NCI-H2196 (cell line): ENCODE data around the gene PRODH2.
"Not testable (repeated sequence)": the region's sequence is repeated elsewhere in the genome, so short reads cannot be mapped to it uniquely, and the experiment has no call there.

Experiments
- DNase-seq: peaks from one replicate; lab custom pipeline; 2025; ENCODE audit not compliant: unreplicated experiment; lab: John Stamatoyannopoulos, UW

Gene PRODH2

DNA sequence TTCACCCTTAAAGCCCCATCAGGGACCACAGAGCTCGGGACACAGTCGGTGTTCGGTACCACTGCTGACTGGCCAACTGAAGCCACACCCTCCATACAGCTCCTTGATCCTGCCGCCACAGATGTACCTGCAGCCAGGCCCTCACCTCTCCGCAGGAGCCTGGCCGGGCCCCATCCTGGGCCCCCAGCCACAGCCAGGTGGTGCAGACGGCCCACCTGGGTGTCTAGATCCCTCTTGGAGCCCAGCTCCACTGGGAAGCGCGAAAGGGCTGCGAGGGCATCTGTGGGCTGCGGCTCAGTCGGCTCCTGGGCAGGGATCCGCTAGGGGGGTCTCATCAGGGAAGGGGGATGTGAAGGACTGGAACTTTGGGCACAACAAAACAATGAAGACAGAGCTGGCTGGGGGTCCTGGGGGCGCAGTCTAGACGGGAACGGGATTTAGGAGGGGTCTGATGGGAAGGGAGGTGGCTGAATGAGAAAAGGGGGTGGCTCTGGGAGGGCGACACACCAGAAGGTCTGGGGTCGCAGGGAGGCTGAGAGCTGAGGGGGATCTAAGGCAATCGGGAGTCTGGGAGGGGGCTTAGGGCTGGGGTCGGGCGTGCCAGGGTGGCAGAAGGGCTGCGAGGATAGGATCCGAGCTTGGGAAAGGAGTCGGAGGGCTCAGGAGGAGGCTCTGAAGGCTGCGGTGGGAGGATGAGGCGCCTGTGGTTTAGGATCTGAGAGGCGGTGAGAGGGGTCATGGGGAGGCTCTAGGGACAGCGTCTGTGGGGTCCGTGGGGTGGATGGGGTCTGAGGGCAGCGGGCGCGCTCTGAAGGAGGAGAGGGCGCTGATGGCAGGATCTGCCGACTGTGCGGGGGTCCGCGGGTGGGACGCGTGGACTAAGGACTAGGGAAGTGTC lies 15.8 kb downstream of the PRODH2 start:
- DNase-seq = no peak

DNA sequence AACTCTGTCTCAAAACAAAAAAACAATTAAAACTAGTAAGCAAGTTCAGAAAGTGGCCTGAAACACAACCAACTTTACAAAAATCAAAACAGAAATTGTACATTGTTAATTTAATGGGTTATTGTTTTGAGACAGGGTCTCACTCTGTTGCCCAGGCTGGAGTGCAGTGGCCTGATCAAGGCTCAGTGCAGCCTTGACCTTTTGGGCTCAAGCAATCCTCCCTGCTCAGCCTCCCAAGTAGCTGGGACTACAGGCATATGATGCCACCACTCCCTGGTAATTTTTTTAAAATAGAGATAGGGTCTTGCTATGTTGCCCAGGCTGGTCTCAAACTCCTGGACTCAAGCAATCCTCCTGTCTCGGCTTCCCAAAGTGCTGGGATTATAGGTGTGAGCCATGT lies 17.1 kb downstream of the PRODH2 start:
- DNase-seq = not testable (repeated sequence)

DNA sequence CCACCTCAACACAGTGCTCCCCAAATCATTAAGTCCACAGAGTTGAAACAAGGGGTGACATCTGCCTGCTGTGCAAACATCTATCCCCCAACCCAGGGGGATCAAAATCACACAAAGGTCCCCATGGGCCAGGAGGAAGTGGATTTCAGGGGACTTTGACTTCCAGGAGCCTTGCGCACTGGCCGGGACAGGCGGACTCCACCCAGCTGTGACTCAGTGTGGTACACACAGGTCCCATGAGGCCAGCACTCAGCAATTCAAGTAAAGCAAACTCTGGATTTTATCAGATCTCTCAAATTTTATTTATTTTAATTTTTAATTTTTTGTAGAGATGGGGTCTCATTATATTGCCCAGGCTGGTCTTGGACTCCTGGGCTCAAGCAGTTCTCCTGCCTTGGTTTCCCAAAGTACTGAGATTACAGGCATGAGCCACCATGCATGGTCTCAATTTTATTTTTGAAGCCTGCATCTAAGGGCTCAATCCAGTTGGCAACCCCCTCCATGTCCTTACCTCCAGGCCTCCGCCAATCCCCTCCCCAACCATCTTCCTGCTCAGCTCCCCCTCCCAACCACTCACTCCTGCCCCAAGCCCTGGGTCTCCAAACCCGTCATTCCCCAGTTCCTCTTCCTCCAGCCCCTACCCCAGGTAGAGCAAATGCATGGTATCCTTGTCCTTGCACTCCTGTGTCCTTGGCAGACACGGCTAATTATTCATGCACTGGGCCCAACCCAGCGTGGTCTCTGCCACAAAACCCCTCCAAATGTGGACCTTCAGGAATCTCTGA lies 19.1 kb downstream of the PRODH2 start:
- no peak for DNase-seq

DNA sequence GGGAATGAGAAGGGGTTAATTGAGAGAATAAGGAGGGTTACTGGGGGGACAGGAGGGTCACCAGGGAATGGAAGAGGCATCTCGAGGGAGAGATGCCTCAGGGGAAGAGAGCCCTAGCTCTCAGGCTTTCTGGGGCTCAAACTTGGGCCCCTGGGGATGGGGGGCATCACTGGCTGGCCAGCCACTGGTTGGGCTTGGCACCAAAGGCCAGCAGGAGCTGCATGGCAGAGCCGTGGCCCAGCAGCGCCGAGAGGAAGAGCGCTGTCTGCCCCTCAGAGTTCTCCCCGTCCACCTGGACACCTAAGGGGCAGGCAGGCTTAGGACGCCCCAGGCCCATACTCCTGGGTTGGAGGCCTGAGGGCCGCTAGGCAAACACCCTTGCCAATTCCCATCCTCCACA lies 19.8 kb downstream of the PRODH2 start:
- no peak for DNase-seq

DNA sequence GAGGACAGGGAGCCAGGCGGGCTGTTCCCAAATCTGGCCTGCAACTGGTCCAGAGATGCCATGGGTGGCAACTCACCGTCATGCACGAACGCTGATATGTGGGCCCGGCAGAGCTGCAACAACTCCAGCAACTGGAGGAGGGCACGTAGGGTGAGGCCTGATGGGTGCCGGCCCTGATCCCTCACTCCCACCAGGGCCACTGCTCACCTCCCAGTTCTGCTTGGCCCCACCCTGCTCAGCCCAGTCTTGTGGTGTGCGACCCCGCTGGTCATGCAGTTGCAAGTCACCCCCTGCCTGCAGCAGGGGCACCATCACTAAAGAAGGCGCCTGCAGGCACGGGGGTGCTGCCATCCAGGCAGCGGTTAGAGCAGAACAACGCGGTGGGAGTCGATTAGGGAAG lies 20.3 kb downstream of the PRODH2 start:
- no peak for DNase-seq

DNA sequence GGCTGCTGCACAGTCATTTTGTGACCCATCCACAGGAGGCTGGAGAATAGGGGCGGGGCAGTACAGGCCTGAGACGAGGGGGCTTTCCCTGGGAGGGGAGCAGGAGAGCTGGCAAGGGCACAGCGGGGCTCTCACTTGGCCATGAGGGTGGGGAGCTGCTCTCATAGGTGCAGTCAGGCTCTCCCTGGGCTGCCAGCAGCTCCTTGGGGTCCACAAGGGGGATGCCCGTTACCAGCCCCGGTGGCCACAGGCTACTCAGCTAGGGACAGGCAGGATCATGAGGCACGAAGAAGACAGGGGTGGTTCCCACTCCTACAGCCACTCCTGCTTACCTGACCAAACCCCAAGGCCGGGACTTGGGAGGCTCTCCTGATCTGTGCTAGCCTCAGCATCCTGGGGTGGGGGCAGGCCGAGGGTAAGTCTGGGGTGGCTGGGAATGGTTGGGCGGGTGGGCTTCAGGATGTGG lies 20.8 kb downstream of the PRODH2 start:
- no peak for DNase-seq

DNA sequence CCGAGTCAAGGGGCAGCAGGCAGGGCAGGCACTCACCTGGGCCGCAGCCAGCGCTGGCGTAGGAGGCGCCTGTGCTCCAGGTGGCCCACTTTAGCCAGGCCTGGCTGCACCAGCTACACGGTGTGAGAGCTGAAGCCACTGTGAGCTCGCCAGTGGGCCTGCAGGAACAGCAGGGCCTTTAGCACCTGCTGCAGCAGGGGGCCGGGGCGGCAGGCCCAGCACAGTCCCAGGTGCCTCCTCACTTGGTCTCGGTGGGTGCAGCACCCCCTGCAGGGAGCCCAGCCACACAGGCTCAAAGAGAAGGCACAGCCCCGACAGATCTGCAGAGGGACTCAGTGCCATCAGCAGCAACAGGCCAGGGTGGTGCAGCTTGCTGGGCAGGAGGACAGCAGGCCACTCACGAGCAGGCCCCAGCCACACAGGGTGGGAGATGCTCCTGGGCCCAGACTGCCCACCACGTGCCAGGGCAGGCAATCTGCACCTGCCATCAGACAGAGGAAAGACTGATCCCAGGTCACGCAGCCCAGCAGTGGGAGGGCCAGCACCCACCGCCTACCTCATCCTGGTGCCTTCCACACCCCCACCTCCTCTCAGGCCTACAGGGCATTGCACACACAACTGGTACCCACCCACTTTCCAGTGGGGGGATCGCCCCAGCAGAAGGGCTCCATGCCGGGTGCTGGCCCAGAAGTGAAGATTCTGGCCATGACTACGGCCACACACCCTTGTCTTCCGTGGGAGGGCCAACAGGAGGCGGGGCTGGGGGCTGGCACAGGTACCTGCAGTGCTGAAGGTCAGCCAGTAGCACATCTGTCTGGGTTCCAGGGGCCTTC lies 21.4 kb downstream of the PRODH2 start:
- peak; percentile 31 for DNase-seq

DNA sequence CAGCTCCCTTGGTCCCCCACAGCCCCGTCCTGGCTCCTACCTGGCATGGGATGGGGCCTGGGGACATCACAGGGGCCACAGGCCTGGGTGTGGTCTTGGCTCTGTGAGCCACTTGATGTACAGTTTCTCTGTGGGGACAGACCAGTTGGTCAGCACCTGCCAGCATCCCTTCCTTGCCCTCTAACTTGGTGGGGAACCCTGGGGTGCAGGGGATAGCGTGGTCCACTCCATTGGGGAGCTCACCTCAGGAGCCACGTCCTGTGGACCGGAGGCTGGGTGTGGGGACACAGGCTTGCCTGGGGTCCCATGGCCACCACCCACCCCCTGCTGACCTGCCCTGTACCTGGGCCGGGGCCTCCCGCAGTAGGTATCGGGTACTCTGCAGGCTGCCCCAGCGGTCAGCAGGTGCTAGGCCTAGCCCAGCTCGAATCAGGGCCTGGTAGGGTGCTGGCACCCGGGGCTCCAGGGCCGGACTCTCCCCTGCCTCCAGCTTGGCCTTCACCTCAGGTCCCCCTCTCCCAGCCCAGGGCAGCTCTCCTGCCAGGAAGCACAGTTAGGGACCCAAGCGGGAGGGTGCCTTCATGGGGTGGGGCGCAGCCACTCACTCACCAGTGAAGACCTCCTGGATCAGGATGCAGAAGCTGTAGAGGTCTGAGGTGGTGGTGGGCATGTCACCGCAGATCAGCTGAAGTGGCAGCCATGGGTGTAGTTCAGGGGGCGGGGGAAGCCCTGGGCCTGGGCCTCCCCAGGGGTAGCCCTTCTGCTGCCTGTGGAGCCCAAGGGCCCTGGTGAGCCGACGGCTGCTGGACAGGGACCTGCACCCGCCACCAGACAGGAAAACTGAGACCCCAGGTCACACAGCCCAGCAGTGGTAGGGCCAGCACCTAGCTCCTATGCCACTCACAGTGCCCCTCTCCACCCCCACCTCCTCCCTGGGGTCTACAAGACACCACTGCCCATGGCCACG lies 22.4 kb downstream of the PRODH2 start:
- no peak for DNase-seq

DNA sequence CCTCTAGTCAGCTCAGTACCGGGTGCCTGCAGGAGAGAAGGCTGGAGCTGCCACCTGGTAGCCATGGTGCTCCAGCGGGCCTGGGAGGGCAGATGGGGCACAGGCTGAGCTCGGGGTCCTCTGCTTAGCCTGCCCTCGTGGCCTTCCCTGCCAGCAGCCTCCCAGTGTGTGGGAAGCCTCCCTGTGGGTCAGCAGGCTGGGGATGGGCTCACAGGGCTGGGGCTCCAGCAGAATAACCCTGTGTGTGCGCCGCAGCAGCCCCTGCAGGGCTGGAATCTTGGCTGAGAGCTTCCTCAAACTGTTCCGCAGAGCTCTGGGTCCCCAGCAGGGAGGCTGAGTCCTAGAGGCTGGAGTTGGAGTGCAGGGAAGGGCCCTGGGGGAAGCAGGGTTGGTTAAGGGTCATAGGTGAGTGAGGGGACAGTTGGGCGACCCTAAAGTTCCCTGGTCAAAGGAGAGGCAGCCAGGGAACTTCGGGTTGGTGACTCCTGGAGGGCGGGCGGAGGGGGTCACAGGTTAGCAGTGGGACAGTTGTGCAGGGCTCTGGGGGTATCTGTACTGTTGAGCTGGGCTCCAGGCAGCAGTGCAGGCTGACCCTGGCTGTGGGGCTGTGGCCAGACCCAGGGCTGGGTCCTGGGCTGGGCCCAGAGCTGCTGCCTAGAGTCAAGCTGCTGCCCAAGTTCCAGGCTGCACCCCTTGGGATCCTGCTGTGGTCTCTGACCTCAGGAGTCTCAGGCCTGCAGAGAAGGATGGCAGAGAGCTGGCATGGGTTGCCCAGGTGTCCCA lies 23.3 kb downstream of the PRODH2 start:
- no peak for DNase-seq

DNA sequence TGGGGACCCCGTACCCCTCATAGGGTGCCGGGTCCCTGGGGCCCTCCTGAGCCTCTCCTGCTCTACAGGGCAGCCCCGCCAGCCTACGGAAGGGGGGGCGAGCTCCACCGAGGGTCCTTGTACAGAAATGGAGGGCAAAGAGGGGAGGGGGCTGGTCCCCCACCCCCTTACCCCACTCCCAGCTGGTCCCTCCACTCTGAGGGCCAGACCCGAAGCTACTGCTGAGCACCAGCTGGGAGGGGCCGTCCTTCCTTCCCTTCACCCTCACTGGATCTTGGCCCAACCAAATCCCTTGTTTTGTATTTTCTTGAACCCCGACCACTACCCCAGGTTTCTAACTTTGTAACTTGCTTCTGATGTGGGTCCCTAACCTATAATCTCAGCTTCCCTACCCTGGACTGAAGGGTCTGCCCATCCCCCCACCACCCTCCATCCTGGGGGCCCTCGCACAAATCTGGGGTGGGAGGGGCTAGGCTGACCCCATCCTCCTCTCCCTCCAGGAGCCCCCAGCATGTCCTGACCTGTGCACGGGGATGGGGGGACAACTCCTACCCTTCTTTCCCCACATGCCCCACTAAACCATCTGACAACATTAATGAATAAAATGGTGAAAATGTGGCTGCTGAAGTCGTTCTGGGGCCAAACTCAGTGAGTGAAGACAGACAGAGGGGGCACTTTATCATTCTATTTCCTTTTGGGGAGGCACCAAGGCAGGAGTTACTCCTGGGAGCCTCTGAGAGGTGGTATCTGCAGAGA lies 24.3 kb downstream of the PRODH2 start:
- no peak for DNase-seq

DNA sequence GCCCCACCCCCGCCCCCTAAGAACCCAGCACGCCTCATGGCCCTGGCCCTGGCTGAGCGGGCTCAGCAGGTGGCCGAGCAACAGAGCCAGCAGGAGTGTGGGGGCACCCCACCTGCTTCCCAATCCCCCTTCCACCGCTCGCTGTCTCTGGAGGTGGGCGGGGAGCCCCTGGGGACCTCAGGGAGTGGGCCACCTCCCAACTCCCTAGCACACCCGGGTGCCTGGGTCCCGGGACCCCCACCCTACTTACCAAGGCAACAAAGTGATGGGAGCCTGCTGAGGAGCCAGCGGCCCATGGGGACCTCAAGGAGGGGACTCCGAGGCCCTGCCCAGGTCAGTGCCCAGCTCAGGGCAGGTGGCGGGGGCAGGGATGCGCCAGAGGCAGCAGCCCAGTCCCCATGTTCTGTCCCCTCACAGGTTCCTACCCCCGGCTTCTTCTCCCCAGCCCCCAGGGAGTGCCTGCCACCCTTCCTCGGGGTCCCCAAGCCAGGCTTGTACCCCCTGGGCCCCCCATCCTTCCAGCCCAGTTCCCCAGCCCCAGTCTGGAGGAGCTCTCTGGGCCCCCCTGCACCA lies 25.3 kb downstream of the PRODH2 start:
- no peak for DNase-seq

DNA sequence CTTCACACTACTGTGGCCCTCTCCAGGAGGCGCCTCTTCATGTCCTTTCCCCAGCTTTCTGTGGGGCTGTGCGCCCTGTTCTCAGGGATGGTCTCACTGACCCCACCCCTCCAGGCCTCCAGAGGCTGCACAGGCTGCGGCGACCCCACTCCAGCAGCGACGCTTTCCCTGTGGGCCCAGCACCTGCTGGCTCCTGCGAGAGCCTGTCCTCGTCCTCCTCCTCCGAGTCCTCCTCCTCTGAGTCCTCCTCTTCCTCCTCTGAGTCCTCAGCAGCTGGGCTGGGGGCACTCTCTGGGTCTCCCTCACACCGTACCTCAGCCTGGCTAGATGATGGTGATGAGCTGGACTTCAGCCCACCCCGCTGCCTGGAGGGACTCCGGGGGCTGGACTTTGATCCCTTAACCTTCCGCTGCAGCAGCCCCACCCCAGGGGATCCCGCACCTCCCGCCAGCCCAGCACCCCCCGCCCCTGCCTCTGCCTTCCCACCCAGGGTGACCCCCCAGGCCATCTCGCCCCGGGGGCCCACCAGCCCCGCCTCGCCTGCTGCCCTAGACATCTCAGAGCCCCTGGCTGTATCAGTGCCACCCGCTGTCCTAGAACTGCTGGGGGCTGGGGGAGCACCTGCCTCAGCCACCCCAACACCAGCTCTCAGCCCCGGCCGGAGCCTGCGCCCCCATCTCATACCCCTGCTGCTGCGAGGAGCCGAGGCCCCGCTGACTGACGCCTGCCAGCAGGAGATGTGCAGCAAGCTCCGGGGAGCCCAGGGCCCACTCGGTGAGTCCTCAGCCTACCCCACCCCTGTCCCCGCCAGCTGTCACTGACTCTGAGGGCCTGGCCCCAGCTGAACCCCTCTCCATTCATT lies 26.1 kb downstream of the PRODH2 start:
- DNase-seq = no peak

DNA sequence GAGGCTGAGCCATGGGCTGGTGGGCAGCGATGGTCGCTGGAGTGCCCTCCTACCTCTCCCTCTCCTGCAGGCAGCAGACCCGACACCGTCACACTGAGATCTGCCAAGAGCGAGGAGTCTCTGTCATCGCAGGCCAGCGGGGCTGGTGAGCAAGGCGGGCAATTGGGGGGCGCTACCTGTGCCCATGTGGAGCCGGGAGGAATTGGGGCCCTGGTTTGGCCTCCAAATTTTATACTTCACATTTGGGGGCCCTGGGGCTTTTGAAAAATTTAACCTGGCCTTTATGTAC lies 27.4 kb downstream of the PRODH2 start:
- no peak for DNase-seq

DNA sequence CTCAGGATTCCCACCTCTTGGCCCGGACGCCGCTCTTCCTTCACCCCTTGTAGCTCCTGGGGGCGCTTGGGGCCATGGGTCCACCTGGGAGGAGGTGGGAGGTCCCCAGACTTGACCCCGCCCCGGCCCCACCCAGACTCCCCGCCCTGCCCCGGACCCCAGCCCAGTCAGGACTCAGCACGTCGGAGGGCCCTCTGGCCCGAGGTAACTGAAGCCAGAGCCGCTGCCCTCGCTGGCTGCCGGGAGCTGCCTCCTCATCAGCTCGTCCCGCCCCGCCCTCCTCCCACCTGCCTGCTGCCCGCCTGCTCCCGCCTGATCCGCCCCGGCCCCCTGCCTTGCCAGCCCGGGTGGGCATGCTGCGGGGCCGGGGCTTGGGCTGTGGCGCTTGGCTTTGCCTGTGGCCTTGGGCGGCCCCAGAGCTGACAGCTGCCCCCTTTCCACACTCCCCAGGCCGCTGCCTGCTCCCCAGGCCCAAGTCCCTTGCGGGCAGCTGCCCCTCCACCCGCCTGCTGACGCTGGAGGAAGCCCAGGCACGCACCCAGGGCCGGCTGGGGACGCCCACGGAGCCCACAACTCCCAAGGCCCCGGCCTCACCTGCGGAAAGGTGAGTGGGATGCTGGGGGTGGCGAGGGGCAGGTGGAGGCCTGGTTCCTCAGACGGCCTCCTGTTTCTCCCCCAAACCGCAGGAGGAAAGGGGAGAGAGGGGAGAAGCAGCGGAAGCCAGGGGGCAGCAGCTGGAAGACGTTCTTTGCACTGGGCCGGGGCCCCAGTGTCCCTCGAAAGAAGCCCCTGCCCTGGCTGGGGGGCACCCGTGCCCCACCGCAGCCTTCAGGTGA lies 27.9 kb downstream of the PRODH2 start:
- DNase-seq = no peak

DNA sequence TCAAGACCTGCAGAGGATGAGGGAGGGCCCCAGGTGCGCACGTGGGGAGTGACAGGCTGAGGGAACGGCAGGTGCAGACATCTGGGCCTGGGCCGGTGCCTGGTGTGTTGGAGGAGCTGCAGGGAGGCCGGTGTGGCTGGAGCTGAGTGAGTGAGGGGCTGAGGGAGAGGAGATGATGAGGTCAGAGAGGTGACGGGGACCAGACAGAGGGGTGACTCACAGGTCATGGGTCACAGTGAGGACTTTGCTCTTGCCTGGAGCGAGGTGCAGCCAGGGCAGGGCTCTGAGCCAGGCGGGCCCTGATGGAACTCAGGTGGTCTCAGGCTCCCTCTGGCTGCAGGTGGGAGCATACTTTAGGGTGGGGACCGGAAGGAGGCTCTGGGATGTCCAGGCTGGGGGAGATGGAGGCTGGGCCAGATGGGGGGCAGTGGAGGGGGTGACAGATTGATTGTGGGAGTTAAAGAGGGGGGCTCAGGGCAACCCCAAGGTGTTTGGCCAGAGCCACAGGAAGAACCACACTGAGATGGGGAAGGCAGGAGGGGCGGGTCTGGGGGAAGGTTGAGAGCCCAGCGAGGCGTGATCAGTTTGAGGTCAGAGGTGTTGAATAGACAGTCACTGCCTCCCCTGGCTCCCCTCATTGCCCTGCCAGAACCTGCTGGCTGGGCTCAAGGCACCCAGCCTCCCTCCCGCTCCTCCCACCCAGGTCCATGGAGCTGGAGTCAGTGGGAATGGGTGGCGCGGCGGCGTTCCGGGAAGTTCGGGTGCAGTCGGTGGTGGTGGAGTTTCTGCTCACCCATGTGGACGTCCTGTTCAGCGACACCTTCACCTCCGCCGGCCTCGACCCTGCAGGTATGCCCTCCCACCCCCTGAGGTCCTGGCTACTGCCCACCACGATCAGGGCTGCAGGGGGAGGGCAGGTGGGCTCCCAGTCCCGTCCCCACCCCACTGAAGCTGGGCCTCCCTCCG lies 28.9 kb downstream of the PRODH2 start:
- DNase-seq = no peak

DNA sequence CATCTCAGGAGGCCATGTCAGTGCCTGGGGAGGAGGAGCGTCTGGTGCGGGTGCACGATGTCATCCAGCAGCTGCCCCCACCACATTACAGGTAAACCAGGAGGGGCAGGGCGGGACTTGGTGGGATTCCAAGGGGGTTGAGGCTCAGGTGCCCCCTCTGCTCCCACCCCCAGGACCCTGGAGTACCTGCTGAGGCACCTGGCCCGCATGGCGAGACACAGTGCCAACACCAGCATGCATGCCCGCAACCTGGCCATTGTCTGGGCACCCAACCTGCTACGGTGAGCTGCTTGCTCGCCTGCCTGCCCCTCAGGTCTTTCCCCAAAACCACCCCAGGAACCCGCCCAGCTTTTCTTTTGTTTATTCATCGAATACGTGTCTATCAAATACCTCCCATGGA lies 30.1 kb downstream of the PRODH2 start:
- no peak for DNase-seq
